SK-N-SH (cell line): ENCODE measurements around the gene RFK. TPM values are rescaled to one million over a fixed set of nuclear protein-coding genes. Genes with fewer than 3 reads are reported as not detected.

Source experiments
- CTCF ChIA-PET: fragments of 300-600, 350-600 bp; formaldehyde crosslinking; extraction: SDS; loops from one replicate; lab custom pipeline; 2021; lab: Yijun Ruan, JAX
- POLR2A ChIA-PET: fragments of 350-600 bp; sonication (Branson Sonifier 250); formaldehyde crosslinking; extraction: SDS; loops from one replicate; lab custom pipeline; 2020; ENCODE audit warnings: antibody characterized with exemption, inconsistent platforms; lab: Yijun Ruan, JAX
- DNase-seq: peaks from one replicate; pipeline ENCODE4 v3.0.0; 2012
- H2AFZ ChIP-seq: fragments of 200-600 bp; sonication (generic); 2 replicates; pipeline ENCODE4 v1.8.1; 2016; ENCODE audit warnings: antibody characterized with exemption, mild to moderate bottlenecking, low read depth
- H3F3A ChIP-seq: fragments of 200-600 bp; sonication (generic); replicated peaks from 2 replicates; pipeline ENCODE3; 2016; ENCODE audit warnings: antibody characterized with exemption, mild to moderate bottlenecking; ENCODE audit not compliant: insufficient read depth
- H3K27ac ChIP-seq, 2 experiments: fragments of 200-500 bp in 1 of 2; fragments of 200-600 bp in 1 of 2; sonication (Bioruptor generic) in 1 of 2; sonication (generic), shearing (Covaris generic) in 1 of 2; 2 replicates each; pipeline versions ENCODE4 v1.5.1 to v1.6.1; 2014 to 2016; ENCODE audit warnings: low read depth in 2 of 2, inconsistent platforms in 1 of 2, low read length in 1 of 2, mild to moderate bottlenecking in 1 of 2, mixed read lengths in 1 of 2
- H3K27me3 ChIP-seq: fragments of 200-600 bp; sonication (generic), shearing (Covaris generic); 2 replicates; pipeline ENCODE4 v1.6.1; 2016; ENCODE audit warnings: mixed run types; ENCODE audit not compliant: insufficient read depth
- H3K36me3 ChIP-seq, 2 experiments: fragments of 200-500 bp in 1 of 2; fragments of 200-600 bp in 1 of 2; sonication (Bioruptor generic) in 1 of 2; sonication (generic) in 1 of 2; replicated peaks in 1 of 2; 2 replicates each; pipeline versions ENCODE3 to v1.5.1; 2014 to 2016; ENCODE audit warnings: low read length in 1 of 2, mild to moderate bottlenecking in 1 of 2; ENCODE audit not compliant: insufficient read depth in 2 of 2, control insufficient read depth in 1 of 2
- H3K4me1 ChIP-seq, 2 experiments: fragments of 200-500 bp in 1 of 2; fragments of 200-600 bp in 1 of 2; sonication (Bioruptor generic) in 1 of 2; sonication (generic), shearing (Covaris generic) in 1 of 2; 2 replicates each; pipeline versions ENCODE4 v1.5.1 to v1.6.1; 2014 to 2016; ENCODE audit warnings: low read depth in 1 of 2, low read length in 1 of 2, mixed run types in 1 of 2; ENCODE audit not compliant: insufficient read depth in 2 of 2, control insufficient read depth in 1 of 2
- H3K4me2 ChIP-seq: fragments of 200-600 bp; sonication (generic), shearing (Covaris generic); 2 replicates; pipeline ENCODE4 v1.6.1; 2017; ENCODE audit warnings: mixed run types
- H3K4me3 ChIP-seq, 2 experiments: fragments of 200-500 bp in 1 of 2; fragments of 200-600 bp in 1 of 2; sonication (Bioruptor generic) in 1 of 2; sonication (generic), shearing (Covaris generic) in 1 of 2; 2 replicates each; pipeline versions ENCODE4 v1.5.1 to v1.8.1; 2014 to 2016; ENCODE audit warnings: low read depth in 2 of 2, inconsistent platforms in 1 of 2, low read length in 1 of 2, mild to moderate bottlenecking in 1 of 2, mixed read lengths in 1 of 2, moderate library complexity in 1 of 2
- H3K79me2 ChIP-seq: fragments of 200-600 bp; sonication (generic); 2 replicates; pipeline ENCODE4 v1.8.1; 2017; ENCODE audit warnings: mild to moderate bottlenecking; ENCODE audit not compliant: insufficient read depth
- H3K9ac ChIP-seq: fragments of 200-600 bp; sonication (generic); 2 replicates; pipeline ENCODE4 v1.6.1; 2017; ENCODE audit warnings: mixed run types
- H3K9me2 ChIP-seq: fragments of 200-600 bp; sonication (generic); 2 replicates; pipeline ENCODE4 v1.6.1; 2017; ENCODE audit warnings: mixed run types
- H3K9me3 ChIP-seq: fragments of 200-600 bp; sonication (generic); 2 replicates; pipeline ENCODE4 v1.6.1; 2017; ENCODE audit warnings: mixed run types, mild to moderate bottlenecking, moderate library complexity
- H4K20me1 ChIP-seq: fragments of 200-600 bp; sonication (generic); 2 replicates; pipeline ENCODE4 v1.6.1; 2017; ENCODE audit warnings: mild to moderate bottlenecking, mixed run types; ENCODE audit not compliant: insufficient read depth
- FOSL2 ChIP-seq: IDR thresholded peaks from 2 replicates; pipeline ENCODE4 v1.4.0; 2012; ENCODE audit warnings: low read depth, mild to moderate bottlenecking, moderate library complexity, borderline replicate concordance
- FOXM1 ChIP-seq: IDR thresholded peaks from 2 replicates; pipeline ENCODE4 v1.4.0; 2012; ENCODE audit warnings: low read depth, mild to moderate bottlenecking
- GABPA ChIP-seq: IDR thresholded peaks from 2 replicates; pipeline ENCODE4 v1.4.0; 2012; ENCODE audit warnings: low read depth, mild to moderate bottlenecking
- GATA2 ChIP-seq: sonication (generic); formaldehyde crosslinking; IDR thresholded peaks from 2 replicates; pipeline ENCODE4 v1.5.0; 2020; ENCODE audit warnings: mild to moderate bottlenecking, missing genetic modification reagents
- JUND ChIP-seq: IDR thresholded peaks from 2 replicates; pipeline ENCODE4 v1.4.0; 2012
- NRF1 ChIP-seq: IDR thresholded peaks from 2 replicates; pipeline ENCODE4 v1.6.1; 2012; ENCODE audit warnings: low read depth, mild to moderate bottlenecking, low read length
- RAD21 ChIP-seq: IDR thresholded peaks from 2 replicates; pipeline ENCODE4 v1.6.1; 2012; ENCODE audit warnings: mild to moderate bottlenecking, low read length
- RCOR1 ChIP-seq: fragments of 150-350 bp; IDR thresholded peaks from 2 replicates; pipeline ENCODE4 v1.6.1; 2017; ENCODE audit warnings: antibody characterized with exemption, low read length
- RXRA ChIP-seq: IDR thresholded peaks from 2 replicates; pipeline ENCODE4 v1.4.0; 2012; ENCODE audit warnings: low read depth, mild to moderate bottlenecking, borderline replicate concordance
- SIN3A ChIP-seq: IDR thresholded peaks from 2 replicates; pipeline ENCODE4 v1.6.1; 2012; ENCODE audit warnings: low read depth, mild to moderate bottlenecking, low read length, moderate library complexity, borderline replicate concordance
- SMC3 ChIP-seq: IDR thresholded peaks from 2 replicates; pipeline ENCODE4 v1.6.1; 2012; ENCODE audit warnings: low read depth, low read length, improper control_type of control experiment
- WGBS: methylation state at CpG from one replicate; pipeline ENCODE4 v1.1.6; 2017; ENCODE audit warnings: low lambda C conversion rate; 5-methylcytosine and 5-hydroxymethylcytosine counted together
- polyA plus RNA-seq, 3 experiments: library from polyadenylated mRNA; depleted of rRNA; stranded (reverse); fragments of >200 nt; gene quantifications; 2 replicates each; pipeline ENCODE4 v1.2.3, GENCODE V29; 2012
- TF ChIP-seq, protein P1 (sequence below): IDR thresholded peaks from 2 replicates; pipeline ENCODE4; 2012
- TF ChIP-seq, protein P2 (sequence below): fragments of 200-600 bp; sonication (generic); IDR thresholded peaks from 2 replicates; pipeline ENCODE4 v1.6.1; 2017; ENCODE audit warnings: antibody characterized with exemption, mild to moderate bottlenecking, moderate library complexity
- TF ChIP-seq, protein P3 (sequence below): fragments of 150-350 bp; IDR thresholded peaks from 2 replicates; pipeline ENCODE4 v1.6.1; 2017; ENCODE audit warnings: antibody characterized with exemption, low read length, low read depth, borderline replicate concordance
- TF ChIP-seq, protein P4 (sequence below): IDR thresholded peaks from 2 replicates; pipeline ENCODE4 v1.4.0; 2012; ENCODE audit warnings: low read depth, borderline replicate concordance

RFK gene
- polyA plus RNA-seq, 1 of the 3 experiments (the other 2 are of a cell fraction): 7.2 TPM

DNA sequence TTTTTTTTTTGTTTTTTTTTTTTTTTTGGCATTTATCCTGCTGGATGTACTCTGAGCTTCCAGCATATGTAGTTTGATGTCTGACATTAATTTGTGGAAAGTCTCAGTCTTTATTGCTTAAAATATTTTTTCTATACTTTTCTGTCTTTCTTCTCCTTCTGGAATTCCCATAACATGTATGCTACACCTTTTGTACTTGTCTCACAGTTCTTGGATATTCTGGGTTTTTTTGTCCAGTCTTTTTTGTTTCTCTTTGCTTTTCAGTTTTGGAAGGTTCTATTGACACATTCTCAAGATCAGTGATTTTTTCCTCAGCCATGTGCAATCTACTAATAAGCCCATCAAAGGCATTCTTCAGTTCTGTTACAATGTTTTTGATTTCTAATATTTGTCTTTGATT lies 19.4 kb upstream of the RFK start:
- Histone ChIP-seq H3K79me2 (no peaks in the 10 kb centered on the region), H3K9ac (no peak overlapping the region), H3K27me3 (no peaks in the 10 kb centered on the region; the same call in 1 of the 2 replicates), H3K4me1 (no peaks in the 10 kb centered on the region), H3K27ac (no peak overlapping the region), H2AFZ (no peak overlapping the region), H4K20me1 (no peaks in the 10 kb centered on the region), H3K4me3 (no peak overlapping the region), H3K9me3 (no peaks in the 10 kb centered on the region), H3K36me3 (no peaks in the 10 kb centered on the region), H3K9me2 (no peaks in the 10 kb centered on the region), H3F3A (no peaks in the 10 kb centered on the region), H3K4me2 (no peak overlapping the region)
- no peak for DNase-seq
- TF ChIP-seq GABPA (no peak), SIN3A (no peak), JUND (no peak), SMC3 (no peak), RXRA (no peak), RCOR1 (no peak)
- TF ChIP-seq, protein P1, sequence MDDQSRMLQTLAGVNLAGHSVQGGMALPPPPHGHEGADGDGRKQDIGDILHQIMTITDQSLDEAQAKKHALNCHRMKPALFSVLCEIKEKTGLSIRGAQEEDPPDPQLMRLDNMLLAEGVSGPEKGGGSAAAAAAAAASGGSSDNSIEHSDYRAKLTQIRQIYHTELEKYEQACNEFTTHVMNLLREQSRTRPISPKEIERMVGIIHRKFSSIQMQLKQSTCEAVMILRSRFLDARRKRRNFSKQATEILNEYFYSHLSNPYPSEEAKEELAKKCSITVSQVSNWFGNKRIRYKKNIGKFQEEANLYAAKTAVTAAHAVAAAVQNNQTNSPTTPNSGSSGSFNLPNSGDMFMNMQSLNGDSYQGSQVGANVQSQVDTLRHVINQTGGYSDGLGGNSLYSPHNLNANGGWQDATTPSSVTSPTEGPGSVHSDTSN: no peak
- CTCF ChIA-PET: interaction anchor here (0.6 kb wide), 1 partner anchor 9 kb away, joined by 3 read pairs; no protein-coding TSS in a partner anchor
- POLR2A ChIA-PET: no interaction called here

DNA sequence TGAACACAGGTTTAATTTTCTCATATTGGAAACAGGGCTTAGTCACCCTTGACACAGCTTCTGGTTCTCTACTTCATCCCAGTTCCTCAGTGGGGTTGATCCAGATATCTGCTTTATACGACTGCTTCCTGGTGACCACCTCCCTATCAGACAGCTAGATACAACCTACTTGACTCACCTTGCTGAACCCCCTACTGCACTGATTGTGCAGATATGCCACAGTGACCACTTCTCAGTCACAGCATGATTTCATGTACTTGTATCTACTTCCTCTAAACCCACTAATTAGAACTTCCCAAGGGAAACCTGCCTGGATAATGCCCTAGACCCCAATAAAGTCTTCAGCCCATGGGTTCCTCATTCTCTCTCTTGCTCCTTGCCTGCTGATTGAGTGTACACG lies 18.4 kb upstream of the RFK start:
- Histone ChIP-seq H3K79me2 (no peaks in the 10 kb centered on the region), H3K9me2 (no peaks in the 10 kb centered on the region), H3K4me2 (no peak overlapping the region), H3F3A (no peaks in the 10 kb centered on the region), H3K9me3 (no peaks in the 10 kb centered on the region), H3K4me1 (no peaks in the 10 kb centered on the region), H4K20me1 (no peaks in the 10 kb centered on the region), H3K27ac (no peak overlapping the region), H2AFZ (no peak overlapping the region), H3K27me3 (no peaks in the 10 kb centered on the region; the same call in 1 of the 2 replicates), H3K36me3 (no peaks in the 10 kb centered on the region), H3K9ac (no peak overlapping the region), H3K4me3 (no peak overlapping the region)
- CTCF ChIA-PET: no interaction called here
- no peak for DNase-seq
- 18% methylated on average over 2 of the region's 2 CpGs for WGBS
- no peak for TF ChIP-seq GATA2 (CRISPR knock-in tag)
- no peak for TF ChIP-seq RAD21
- TF ChIP-seq FOSL2: no peak
- TF ChIP-seq, protein P2, sequence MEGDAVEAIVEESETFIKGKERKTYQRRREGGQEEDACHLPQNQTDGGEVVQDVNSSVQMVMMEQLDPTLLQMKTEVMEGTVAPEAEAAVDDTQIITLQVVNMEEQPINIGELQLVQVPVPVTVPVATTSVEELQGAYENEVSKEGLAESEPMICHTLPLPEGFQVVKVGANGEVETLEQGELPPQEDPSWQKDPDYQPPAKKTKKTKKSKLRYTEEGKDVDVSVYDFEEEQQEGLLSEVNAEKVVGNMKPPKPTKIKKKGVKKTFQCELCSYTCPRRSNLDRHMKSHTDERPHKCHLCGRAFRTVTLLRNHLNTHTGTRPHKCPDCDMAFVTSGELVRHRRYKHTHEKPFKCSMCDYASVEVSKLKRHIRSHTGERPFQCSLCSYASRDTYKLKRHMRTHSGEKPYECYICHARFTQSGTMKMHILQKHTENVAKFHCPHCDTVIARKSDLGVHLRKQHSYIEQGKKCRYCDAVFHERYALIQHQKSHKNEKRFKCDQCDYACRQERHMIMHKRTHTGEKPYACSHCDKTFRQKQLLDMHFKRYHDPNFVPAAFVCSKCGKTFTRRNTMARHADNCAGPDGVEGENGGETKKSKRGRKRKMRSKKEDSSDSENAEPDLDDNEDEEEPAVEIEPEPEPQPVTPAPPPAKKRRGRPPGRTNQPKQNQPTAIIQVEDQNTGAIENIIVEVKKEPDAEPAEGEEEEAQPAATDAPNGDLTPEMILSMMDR: no peak
- no peak for TF ChIP-seq FOXM1
- TF ChIP-seq, protein P3, sequence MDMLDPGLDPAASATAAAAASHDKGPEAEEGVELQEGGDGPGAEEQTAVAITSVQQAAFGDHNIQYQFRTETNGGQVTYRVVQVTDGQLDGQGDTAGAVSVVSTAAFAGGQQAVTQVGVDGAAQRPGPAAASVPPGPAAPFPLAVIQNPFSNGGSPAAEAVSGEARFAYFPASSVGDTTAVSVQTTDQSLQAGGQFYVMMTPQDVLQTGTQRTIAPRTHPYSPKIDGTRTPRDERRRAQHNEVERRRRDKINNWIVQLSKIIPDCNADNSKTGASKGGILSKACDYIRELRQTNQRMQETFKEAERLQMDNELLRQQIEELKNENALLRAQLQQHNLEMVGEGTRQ: no peak
- TF ChIP-seq SMC3: no peak
- TF ChIP-seq RCOR1: no peak
- no peak for TF ChIP-seq NRF1
- TF ChIP-seq, protein P4, sequence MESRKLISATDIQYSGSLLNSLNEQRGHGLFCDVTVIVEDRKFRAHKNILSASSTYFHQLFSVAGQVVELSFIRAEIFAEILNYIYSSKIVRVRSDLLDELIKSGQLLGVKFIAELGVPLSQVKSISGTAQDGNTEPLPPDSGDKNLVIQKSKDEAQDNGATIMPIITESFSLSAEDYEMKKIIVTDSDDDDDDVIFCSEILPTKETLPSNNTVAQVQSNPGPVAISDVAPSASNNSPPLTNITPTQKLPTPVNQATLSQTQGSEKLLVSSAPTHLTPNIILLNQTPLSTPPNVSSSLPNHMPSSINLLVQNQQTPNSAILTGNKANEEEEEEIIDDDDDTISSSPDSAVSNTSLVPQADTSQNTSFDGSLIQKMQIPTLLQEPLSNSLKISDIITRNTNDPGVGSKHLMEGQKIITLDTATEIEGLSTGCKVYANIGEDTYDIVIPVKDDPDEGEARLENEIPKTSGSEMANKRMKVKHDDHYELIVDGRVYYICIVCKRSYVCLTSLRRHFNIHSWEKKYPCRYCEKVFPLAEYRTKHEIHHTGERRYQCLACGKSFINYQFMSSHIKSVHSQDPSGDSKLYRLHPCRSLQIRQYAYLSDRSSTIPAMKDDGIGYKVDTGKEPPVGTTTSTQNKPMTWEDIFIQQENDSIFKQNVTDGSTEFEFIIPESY: no peak
- TF ChIP-seq GABPA: no peak
- POLR2A ChIA-PET: no interaction called here
